ENCODE data around the gene DNAI1.

GRCh38 chr9:34503406-34503805 is 44.8 kb downstream of the DNAI1 start:
- no peak for TF ChIP-seq CTCF (IDR thresholded peaks at IDR 0.05)
- TF ChIP-seq POLR2A (IDR thresholded peaks at IDR 0.05): no peak
